ENCODE results near the gene MBD3L1.

DNA sequence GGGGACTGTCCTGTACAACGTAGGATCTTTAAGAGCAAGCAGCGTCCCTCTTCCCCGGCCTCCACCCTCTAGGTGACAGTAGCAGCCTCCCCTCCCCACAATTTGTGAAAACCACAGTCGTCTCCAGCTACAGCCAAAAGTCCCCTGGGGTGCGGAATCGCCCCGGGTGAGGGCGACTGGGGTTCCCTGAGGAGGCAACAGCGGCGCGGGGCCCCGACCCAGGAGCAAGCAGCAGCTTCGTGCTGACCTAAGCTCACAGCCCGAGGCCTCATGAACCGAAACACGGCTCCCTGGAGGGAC is 395 bp upstream of the MBD3L1 start:
- TF ChIP-seq CTCF (IDR thresholded peaks at IDR 0.05; ENCODE audit: insufficient read depth, low read length, poor library complexity, severe bottlenecking): no peak
- TF ChIP-seq EZH2phosphoT487 (conservative IDR thresholded peaks at IDR 0.05; ENCODE audit: low read length): no peak

Measured in SU-DHL-6 (cell line).